Activated T-helper 1 cell treated with anti-CD3 and anti-CD28 coated beads, Interleukin-2, amount 50 U/mL, for 16 hours (primary cell): ENCODE measurements around the gene WIF1.

Experiments
- DNase-seq, 2 donors: peaks; one replicate each; pipeline ENCODE4 v3.0.0-alpha.2; 2020; ENCODE audit warnings: low read depth in 1 of 2, low spot score in 1 of 2

Gene WIF1

GRCh38 chr12:65025136-65025535 lies 96.0 kb downstream of the WIF1 start:
- DNase-seq: no peak

GRCh38 chr12:65023485-65023884 lies 97.6 kb downstream of the WIF1 start:
- DNase-seq: no peak

GRCh38 chr12:65022960-65023359 lies 98.1 kb downstream of the WIF1 start:
- DNase-seq: no peak

GRCh38 chr12:65022421-65022820 lies 98.7 kb downstream of the WIF1 start:
- no peak for DNase-seq

GRCh38 chr12:65019696-65020234 lies 101.3 kb downstream of the WIF1 start:
- no peak for DNase-seq

GRCh38 chr12:65016881-65017650 lies 104.0 kb downstream of the WIF1 start:
- DNase-seq: no peak

- no peak for DNase-seq
These were observed 105.3 kb downstream of the WIF1 start for GRCh38 chr12:65015850-65016249.

GRCh38 chr12:65014504-65015271 lies 106.4 kb downstream of the WIF1 start:
- DNase-seq: no peak

- DNase-seq: no peak
These were observed 110.7 kb downstream of the WIF1 start for GRCh38 chr12:65010437-65010836.

- DNase-seq: no peak
These were observed 115.4 kb downstream of the WIF1 start for GRCh38 chr12:65005716-65006115.

- DNase-seq: no peak
These were observed 116.8 kb downstream of the WIF1 start for GRCh38 chr12:65004270-65004669.
